Measurements from ENCODE around the gene STOX2. TPM values are rescaled to one million over a fixed set of nuclear protein-coding genes. Genes with fewer than 3 reads are reported as not detected.

The STOX2 gene
- total RNA-seq, 1 donor from 2014 or later = not detected

DNA sequence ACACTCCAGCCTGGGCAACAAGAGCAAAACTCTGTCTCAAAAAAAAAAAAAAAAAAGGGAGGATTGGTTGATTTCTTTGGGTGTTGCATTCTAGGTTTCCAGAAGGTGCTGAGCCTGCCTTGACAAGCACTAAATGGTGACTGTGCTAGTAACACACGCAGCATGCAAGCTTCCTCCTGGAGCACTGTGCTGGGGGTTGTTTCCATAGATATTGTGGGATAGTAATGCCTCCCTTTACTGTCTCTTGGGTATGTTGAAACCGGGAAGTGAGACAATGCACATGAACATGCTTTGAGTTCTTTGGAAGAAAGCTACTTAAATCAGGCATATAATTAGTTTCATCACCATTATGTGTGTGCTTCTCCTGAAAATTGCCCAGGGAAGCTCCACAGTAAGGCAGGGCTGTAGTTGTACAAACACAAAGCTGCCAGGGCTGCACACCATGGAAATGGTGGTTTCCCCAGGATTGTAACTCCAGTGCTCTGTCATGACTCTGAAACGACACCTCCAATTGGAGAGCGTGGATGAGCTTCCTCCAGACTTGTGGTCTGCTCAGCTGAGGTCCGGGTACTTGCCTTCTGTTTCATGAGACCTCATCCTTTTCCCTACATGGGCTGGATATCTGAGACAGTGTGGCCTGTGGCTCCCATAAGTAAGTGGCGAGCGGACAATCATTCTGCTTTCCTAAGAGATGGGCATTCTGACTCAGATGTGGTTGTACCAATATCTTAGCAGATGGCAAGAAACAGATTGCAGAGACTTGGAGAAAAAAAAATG, 31.5 kb upstream of the STOX2 start:
- H3K4me1 Mint-ChIP-seq (ENCODE audit: low read depth) = no peaks in the 10 kb centered on the region

GRCh38 chr4:183875251-183875825, 29.8 kb upstream of the STOX2 start:
- Mint-ChIP-seq H3K9me3 (no peaks in the 10 kb centered on the region), H3K27ac (no peak overlapping the region), H3K27me3 (ENCODE audit: low read depth) (peaks cover 5% of the 10 kb centered on the region), H3K36me3 (ENCODE audit: low read depth) (no peaks in the 10 kb centered on the region), H3K4me1 (ENCODE audit: low read depth) (no peaks in the 10 kb centered on the region), H3K4me3 (ENCODE audit: low read depth) (no peak overlapping the region)
- no peak for DNase-seq (ENCODE audit: low spot score)
- intact Hi-C loops (cut with micrococcal nuclease) = no loop called here

More for the DNA sequence above, 31.5 kb upstream of the STOX2 start:
- Mint-ChIP-seq H3K27me3 (ENCODE audit: low read depth) (no peaks in the 10 kb centered on the region), H3K9me3 (no peaks in the 10 kb centered on the region), H3K27ac (no peak overlapping the region), H3K36me3 (ENCODE audit: low read depth) (no peaks in the 10 kb centered on the region), H3K4me3 (ENCODE audit: low read depth) (no peak overlapping the region)
- DNase-seq (ENCODE audit: low spot score) = no peak
- intact Hi-C loops (cut with micrococcal nuclease) = no loop called here

DNA sequence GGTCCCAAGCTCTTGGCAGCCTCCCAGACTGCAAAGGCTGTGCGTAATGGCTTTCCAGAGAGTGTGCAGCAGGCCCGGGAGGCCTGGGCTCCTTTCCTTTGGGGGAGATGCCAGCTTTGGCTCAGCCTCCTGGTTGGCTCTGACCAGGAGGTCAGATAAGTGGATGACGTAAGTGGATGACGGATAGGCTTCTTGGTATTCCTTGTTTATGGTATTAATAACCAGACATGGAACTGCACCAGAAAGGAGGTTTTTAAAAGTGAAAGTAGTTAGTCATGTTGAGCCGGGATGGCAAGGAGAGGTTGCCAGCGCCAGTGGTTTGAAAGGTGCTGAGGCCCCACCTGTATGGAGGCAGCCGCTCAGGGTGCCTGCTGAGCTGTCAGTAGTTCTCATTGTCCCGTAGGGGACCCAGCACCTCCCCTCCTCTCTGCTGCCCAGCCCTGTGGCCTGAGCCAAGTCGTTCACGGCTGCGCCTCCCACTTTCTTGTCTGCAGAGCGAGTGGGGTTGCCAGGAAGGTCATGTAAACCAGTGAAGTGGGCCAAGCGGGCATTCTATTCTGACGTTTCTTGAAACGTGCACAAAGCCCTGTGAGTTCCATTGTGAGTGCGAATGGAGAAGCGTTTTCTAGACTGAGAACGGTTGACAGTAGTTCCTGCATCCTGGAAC, 28.7 kb upstream of the STOX2 start:
- H3K4me3 Mint-ChIP-seq (ENCODE audit: low read depth) = no peak overlapping the region
- H3K36me3 Mint-ChIP-seq (ENCODE audit: low read depth) = no peaks in the 10 kb centered on the region
- H3K4me1 Mint-ChIP-seq (ENCODE audit: low read depth) = no peaks in the 10 kb centered on the region
- no peaks in the 10 kb centered on the region for H3K9me3 Mint-ChIP-seq
- H3K27me3 Mint-ChIP-seq (ENCODE audit: low read depth) = peaks cover 5% of the 10 kb centered on the region
- intact Hi-C loops (cut with micrococcal nuclease) = no loop called here
- DNase-seq (ENCODE audit: low spot score) = no peak
- no peak overlapping the region for H3K27ac Mint-ChIP-seq

- H3K4me3 Mint-ChIP-seq (ENCODE audit: low read depth) = no peak overlapping the region
- H3K9me3 Mint-ChIP-seq = no peaks in the 10 kb centered on the region
- H3K27ac Mint-ChIP-seq = no peak overlapping the region
- no peaks in the 10 kb centered on the region for H3K36me3 Mint-ChIP-seq (ENCODE audit: low read depth)
- H3K4me1 Mint-ChIP-seq (ENCODE audit: low read depth) = no peaks in the 10 kb centered on the region
- H3K27me3 Mint-ChIP-seq (ENCODE audit: low read depth) = peaks cover 5% of the 10 kb centered on the region
- intact Hi-C loops (cut with micrococcal nuclease) = no loop called here
- DNase-seq (ENCODE audit: low spot score) = no peak
Measured at GRCh38 chr4:183878251-183878970, 26.7 kb upstream of the STOX2 start.

- Mint-ChIP-seq H3K27ac (no peak overlapping the region), H3K27me3 (ENCODE audit: low read depth) (no peaks in the 10 kb centered on the region), H3K36me3 (ENCODE audit: low read depth) (no peaks in the 10 kb centered on the region), H3K4me3 (ENCODE audit: low read depth) (no peak overlapping the region), H3K4me1 (ENCODE audit: low read depth) (no peaks in the 10 kb centered on the region), H3K9me3 (no peaks in the 10 kb centered on the region)
- intact Hi-C loops (cut with micrococcal nuclease) = no loop called here
- DNase-seq (ENCODE audit: low spot score) = no peak
Measured at GRCh38 chr4:183885205-183885720, 19.8 kb upstream of the STOX2 start.

DNA sequence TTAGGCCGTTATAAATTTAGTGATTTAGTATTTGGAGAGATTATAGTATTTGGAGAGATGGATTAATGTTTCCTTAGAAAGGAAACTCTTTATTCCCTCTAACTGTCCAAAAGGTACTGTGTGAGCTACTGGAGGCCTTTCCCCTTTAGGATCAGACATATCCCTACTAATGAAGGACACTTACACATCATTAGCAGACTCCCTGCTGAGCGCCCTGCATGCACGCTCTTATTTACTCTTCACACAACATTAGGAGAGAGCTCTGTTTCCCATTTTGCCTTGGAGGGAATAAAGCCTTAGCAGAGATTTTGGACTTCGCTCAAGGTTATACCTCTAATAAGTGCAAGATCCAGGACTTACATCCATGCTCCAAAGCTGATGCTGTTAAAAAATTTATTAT, 17.8 kb upstream of the STOX2 start:
- Mint-ChIP-seq H3K9me3 (no peaks in the 10 kb centered on the region), H3K4me3 (ENCODE audit: low read depth) (no peak overlapping the region), H3K4me1 (ENCODE audit: low read depth) (no peaks in the 10 kb centered on the region), H3K27ac (no peak overlapping the region), H3K27me3 (ENCODE audit: low read depth) (no peaks in the 10 kb centered on the region), H3K36me3 (ENCODE audit: low read depth) (no peaks in the 10 kb centered on the region)
- no peak for DNase-seq (ENCODE audit: low spot score)
- intact Hi-C loops (cut with micrococcal nuclease) = no loop called here

- H3K4me1 Mint-ChIP-seq (ENCODE audit: low read depth) = no peaks in the 10 kb centered on the region
- no peak for DNase-seq (ENCODE audit: low spot score)
- intact Hi-C loops (cut with micrococcal nuclease) = no loop called here
- H3K4me3 Mint-ChIP-seq (ENCODE audit: low read depth) = no peak overlapping the region
- H3K27me3 Mint-ChIP-seq (ENCODE audit: low read depth) = no peaks in the 10 kb centered on the region
- no peaks in the 10 kb centered on the region for H3K9me3 Mint-ChIP-seq
- H3K36me3 Mint-ChIP-seq (ENCODE audit: low read depth) = no peaks in the 10 kb centered on the region
- no peak overlapping the region for H3K27ac Mint-ChIP-seq
Measured at GRCh38 chr4:183888564-183888963, 16.5 kb upstream of the STOX2 start.

DNA sequence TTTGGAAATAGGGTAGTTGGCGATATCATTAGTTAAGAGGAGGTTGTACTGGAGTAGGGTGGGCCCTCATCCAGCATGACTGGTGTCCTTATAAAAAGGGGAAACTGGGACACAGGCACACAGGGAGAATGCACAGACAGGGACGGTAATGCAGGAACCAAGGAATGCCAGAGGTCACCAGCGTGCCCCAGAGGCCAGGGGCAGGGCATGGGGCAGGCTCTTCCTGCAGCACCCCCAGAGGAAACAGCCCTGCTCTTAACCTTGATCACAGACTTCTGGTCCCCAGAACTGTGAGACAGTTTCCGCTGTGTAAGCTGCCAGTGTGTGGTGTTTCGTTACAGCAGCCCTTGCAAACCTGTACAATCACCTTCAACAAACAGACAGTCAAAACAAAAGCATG, 15.9 kb upstream of the STOX2 start:
- Mint-ChIP-seq H3K27me3 (ENCODE audit: low read depth) (no peaks in the 10 kb centered on the region), H3K4me3 (ENCODE audit: low read depth) (no peak overlapping the region), H3K27ac (no peak overlapping the region), H3K4me1 (ENCODE audit: low read depth) (no peaks in the 10 kb centered on the region), H3K36me3 (ENCODE audit: low read depth) (no peaks in the 10 kb centered on the region), H3K9me3 (no peaks in the 10 kb centered on the region)
- intact Hi-C loops (cut with micrococcal nuclease) = no loop called here
- DNase-seq (ENCODE audit: low spot score) = no peak

- Mint-ChIP-seq H3K4me1 (ENCODE audit: low read depth) (no peaks in the 10 kb centered on the region), H3K9me3 (no peaks in the 10 kb centered on the region), H3K36me3 (ENCODE audit: low read depth) (no peaks in the 10 kb centered on the region), H3K27me3 (ENCODE audit: low read depth) (peaks cover 9% of the 10 kb centered on the region), H3K4me3 (ENCODE audit: low read depth) (no peak overlapping the region), H3K27ac (no peak overlapping the region)
- intact Hi-C loops (cut with micrococcal nuclease) = no loop called here
- no peak for DNase-seq (ENCODE audit: low spot score)
Measured at GRCh38 chr4:183897193-183897592, 7.9 kb upstream of the STOX2 start.

- Mint-ChIP-seq H3K36me3 (ENCODE audit: low read depth) (no peaks in the 10 kb centered on the region), H3K4me3 (ENCODE audit: low read depth) (no peak overlapping the region), H3K9me3 (no peaks in the 10 kb centered on the region), H3K27ac (no peak overlapping the region), H3K4me1 (ENCODE audit: low read depth) (no peaks in the 10 kb centered on the region), H3K27me3 (ENCODE audit: low read depth) (peaks cover 21% of the 10 kb centered on the region)
- no peak for DNase-seq (ENCODE audit: low spot score)
- intact Hi-C loops (cut with micrococcal nuclease) = no loop called here
Measured at GRCh38 chr4:183898456-183898855, 6.7 kb upstream of the STOX2 start.

- Mint-ChIP-seq H3K4me3 (ENCODE audit: low read depth) (no peak overlapping the region), H3K27ac (no peak overlapping the region), H3K4me1 (ENCODE audit: low read depth) (peaks cover 1% of the 10 kb centered on the region), H3K36me3 (ENCODE audit: low read depth) (no peaks in the 10 kb centered on the region), H3K9me3 (no peaks in the 10 kb centered on the region), H3K27me3 (ENCODE audit: low read depth) (peaks cover 52% of the 10 kb centered on the region)
- intact Hi-C loops (cut with micrococcal nuclease) = loop anchor here (10.0 kb wide), 1 partner anchor 1758 kb away; no protein-coding TSS in a partner anchor
- no peak for DNase-seq (ENCODE audit: low spot score)
Measured at GRCh38 chr4:183903021-183903760, 1.9 kb upstream of the STOX2 start.

Measured in activated T-helper 2 cell treated with anti-CD3 and anti-CD28 coated beads, Interferon-gamma antibody, Interleukin-2, Interleukin-4, amounts not matched to agents 10 μg/mL and 5 μg/mL and 100 μg/mL, durations not matched to agents 14 hours and 24 hours and 36 hours (primary cell).